Muscle layer of duodenum (tissue), 2 donors: ENCODE results near the gene POLL.

Experiments used
- H3K27ac ChIP-seq: one replicate; pipeline ENCODE4 v1.7.0; 2013; ENCODE audit warnings: mild to moderate bottlenecking, low read length
- H3K27me3 ChIP-seq: one replicate; pipeline ENCODE4 v1.7.0; 2013; ENCODE audit warnings: low read depth, mild to moderate bottlenecking, control low read depth, low read length
- H3K36me3 ChIP-seq, 2 donors: one replicate each; pipeline ENCODE4 v1.7.0; 2013; ENCODE audit warnings: low read length in 2 of 2, control low read depth in 1 of 2, mild to moderate bottlenecking in 1 of 2; ENCODE audit not compliant: insufficient read depth in 2 of 2, control insufficient read depth in 1 of 2
- H3K4me1 ChIP-seq, 2 donors: one replicate each; pipeline ENCODE4 v1.7.0; 2013; ENCODE audit warnings: low read length in 2 of 2, mild to moderate bottlenecking in 2 of 2, control low read depth in 1 of 2, moderate library complexity in 1 of 2; ENCODE audit not compliant: insufficient read depth in 2 of 2, control insufficient read depth in 1 of 2
- H3K4me3 ChIP-seq, 2 donors: one replicate each; pipeline ENCODE4 v1.7.0; 2013; ENCODE audit warnings: low read length in 2 of 2, low read depth in 1 of 2, mild to moderate bottlenecking in 1 of 2
- H3K9me3 ChIP-seq, 2 donors: one replicate each; pipeline ENCODE4 v1.7.0; 2013; ENCODE audit warnings: low read length in 2 of 2, control low read depth in 1 of 2, mild to moderate bottlenecking in 1 of 2; ENCODE audit not compliant: control insufficient read depth in 1 of 2
- donor health status: healthy.

The POLL gene

GRCh38 chr10:101550965-101551364 is 37.1 kb downstream of the POLL start:
- Histone ChIP-seq H3K4me1 (peaks cover 0 to 7% of the 10 kb centered on the region in 2 donors), H3K27ac (no peak overlapping the region), H3K36me3 (peaks cover 13 to 29% of the 10 kb centered on the region in 2 donors), H3K4me3 (no peak overlapping the region), H3K9me3 (no peaks in the 10 kb centered on the region), H3K27me3 (no peaks in the 10 kb centered on the region)

- H3K4me3 ChIP-seq: no peak overlapping the region
- peaks cover 0 to 3% of the 10 kb centered on the region in 2 donors for H3K36me3 ChIP-seq
- no peaks in the 10 kb centered on the region for H3K9me3 ChIP-seq
- peaks cover 0 to 7% of the 10 kb centered on the region in 2 donors for H3K4me1 ChIP-seq
- no peak overlapping the region for H3K27ac ChIP-seq
- no peaks in the 10 kb centered on the region for H3K27me3 ChIP-seq
Observed at GRCh38 chr10:101545898-101546297, 42.2 kb downstream of the POLL start.

- no peak overlapping the region for H3K27ac ChIP-seq
- H3K4me3 ChIP-seq: no peak overlapping the region
- no peaks in the 10 kb centered on the region for H3K4me1 ChIP-seq
- peaks cover 24 to 31% of the 10 kb centered on the region in 2 donors for H3K36me3 ChIP-seq
- H3K9me3 ChIP-seq: no peaks in the 10 kb centered on the region
- no peaks in the 10 kb centered on the region for H3K27me3 ChIP-seq
Observed at GRCh38 chr10:101538446-101538845, 49.6 kb downstream of the POLL start.

- Histone ChIP-seq H3K4me3 (no peak overlapping the region), H3K27ac (no peak overlapping the region), H3K36me3 (peaks cover 37 to 44% of the 10 kb centered on the region in 2 donors), H3K9me3 (no peaks in the 10 kb centered on the region), H3K4me1 (no peaks in the 10 kb centered on the region), H3K27me3 (no peaks in the 10 kb centered on the region)
Observed at GRCh38 chr10:101536800-101537199, 51.3 kb downstream of the POLL start.

GRCh38 chr10:101535949-101536348 is 52.1 kb downstream of the POLL start:
- H3K36me3 ChIP-seq: peaks cover 37 to 44% of the 10 kb centered on the region in 2 donors
- no peaks in the 10 kb centered on the region for H3K4me1 ChIP-seq

GRCh38 chr10:101529725-101530553 is 58.1 kb downstream of the POLL start:
- H3K4me3 ChIP-seq: no peak overlapping the region
- H3K27me3 ChIP-seq: no peaks in the 10 kb centered on the region
- H3K4me1 ChIP-seq: no peaks in the 10 kb centered on the region
- no peak overlapping the region for H3K27ac ChIP-seq
- no peaks in the 10 kb centered on the region for H3K9me3 ChIP-seq
- H3K36me3 ChIP-seq: peaks cover 20 to 22% of the 10 kb centered on the region in 2 donors

More at GRCh38 chr10:101535949-101536348, 52.1 kb downstream of the POLL start:
- Histone ChIP-seq H3K27ac (no peak overlapping the region), H3K9me3 (no peaks in the 10 kb centered on the region), H3K27me3 (no peaks in the 10 kb centered on the region), H3K4me3 (no peak overlapping the region)

GRCh38 chr10:101529207-101529606 is 58.9 kb downstream of the POLL start:
- no peak overlapping the region for H3K27ac ChIP-seq
- no peak overlapping the region for H3K4me3 ChIP-seq
- no peaks in the 10 kb centered on the region for H3K9me3 ChIP-seq
- H3K36me3 ChIP-seq: peaks cover 13 to 16% of the 10 kb centered on the region in 2 donors
- no peaks in the 10 kb centered on the region for H3K27me3 ChIP-seq
- H3K4me1 ChIP-seq: no peaks in the 10 kb centered on the region
